ENCODE data around the gene DICER1. TPM values are rescaled to one million over a fixed set of nuclear protein-coding genes. Genes with fewer than 3 reads are reported as not detected.

Gene DICER1
- total RNA-seq, 2 donors from 2014 or later = 49.3 to 53.7 TPM

GRCh38 chr14:95071649-95072280, 85.6 kb downstream of the DICER1 start:
- Histone ChIP-seq H3K4me1 (no peaks in the 10 kb centered on the region), H3K27ac (no peak overlapping the region), H3K4me3 (no peak overlapping the region), H3K27me3 (no peaks in the 10 kb centered on the region), H3K36me3 (no peaks in the 10 kb centered on the region), H3K9ac (ENCODE audit: low read depth in 2 of 2, low read length in 2 of 2) (no peak overlapping the region), H3K9me3 (no peaks in the 10 kb centered on the region)
- intact Hi-C loops (cut with DNase I) = no loop called here
- DNase-seq = no peak
- TF ChIP-seq CTCF (IDR thresholded peaks at IDR 0.05) = no peak

- no peak for DNase-seq
- no peaks in the 10 kb centered on the region for H3K36me3 ChIP-seq
- intact Hi-C loops (cut with DNase I) = no loop called here
Observed at GRCh38 chr14:95070748-95071435, 86.4 kb downstream of the DICER1 start.

GRCh38 chr14:95069547-95069946, 87.8 kb downstream of the DICER1 start:
- intact Hi-C loops (cut with DNase I) = no loop called here
- H3K9ac ChIP-seq (ENCODE audit: low read depth in 2 of 2, low read length in 2 of 2) = no peak overlapping the region
- H3K4me1 ChIP-seq = no peaks in the 10 kb centered on the region
- no peak overlapping the region for H3K4me3 ChIP-seq
- no peaks in the 10 kb centered on the region for H3K36me3 ChIP-seq
- no peaks in the 10 kb centered on the region for H3K9me3 ChIP-seq
- no peaks in the 10 kb centered on the region for H3K27me3 ChIP-seq
- no peak overlapping the region for H3K27ac ChIP-seq
- DNase-seq = no peak
- no peak for TF ChIP-seq CTCF (IDR thresholded peaks at IDR 0.05)

More at GRCh38 chr14:95070748-95071435, 86.4 kb downstream of the DICER1 start:
- no peaks in the 10 kb centered on the region for H3K27me3 ChIP-seq
- no peak overlapping the region for H3K4me3 ChIP-seq
- H3K27ac ChIP-seq = no peak overlapping the region
- no peaks in the 10 kb centered on the region for H3K9me3 ChIP-seq
- no peak for TF ChIP-seq CTCF (IDR thresholded peaks at IDR 0.05)
- no peaks in the 10 kb centered on the region for H3K4me1 ChIP-seq
- H3K9ac ChIP-seq (ENCODE audit: low read depth in 2 of 2, low read length in 2 of 2) = no peak overlapping the region

- H3K9me3 ChIP-seq = no peaks in the 10 kb centered on the region
Observed at GRCh38 chr14:95069018-95069417, 88.3 kb downstream of the DICER1 start.

GRCh38 chr14:95068521-95068920, 88.8 kb downstream of the DICER1 start:
- intact Hi-C loops (cut with DNase I) = no loop called here
- Histone ChIP-seq H3K27ac (no peak overlapping the region), H3K9me3 (no peaks in the 10 kb centered on the region), H3K36me3 (no peaks in the 10 kb centered on the region), H3K4me3 (no peak overlapping the region), H3K9ac (ENCODE audit: low read depth in 2 of 2, low read length in 2 of 2) (no peak overlapping the region), H3K4me1 (no peaks in the 10 kb centered on the region), H3K27me3 (no peaks in the 10 kb centered on the region)
- DNase-seq = no peak
- no peak for TF ChIP-seq CTCF (IDR thresholded peaks at IDR 0.05)

More at GRCh38 chr14:95069018-95069417, 88.3 kb downstream of the DICER1 start:
- Histone ChIP-seq H3K36me3 (no peaks in the 10 kb centered on the region), H3K4me3 (no peak overlapping the region), H3K9ac (ENCODE audit: low read depth in 2 of 2, low read length in 2 of 2) (no peak overlapping the region), H3K27ac (no peak overlapping the region), H3K27me3 (no peaks in the 10 kb centered on the region), H3K4me1 (no peaks in the 10 kb centered on the region)
- DNase-seq = no peak
- no peak for TF ChIP-seq CTCF (IDR thresholded peaks at IDR 0.05)
- intact Hi-C loops (cut with DNase I) = no loop called here

Measured in colonic mucosa (tissue), 4 donors.